Measurements from ENCODE around the gene CRACR2B. TPM values are rescaled to one million over a fixed set of nuclear protein-coding genes. Genes with fewer than 3 reads are reported as not detected.

Gene CRACR2B
- total and polyA plus RNA-seq, 2 of the 8 experiments (the other 6 are each of a cell fraction or from before 2014, with no cell fraction given) = 18.2 to 26.4 TPM

DNA sequence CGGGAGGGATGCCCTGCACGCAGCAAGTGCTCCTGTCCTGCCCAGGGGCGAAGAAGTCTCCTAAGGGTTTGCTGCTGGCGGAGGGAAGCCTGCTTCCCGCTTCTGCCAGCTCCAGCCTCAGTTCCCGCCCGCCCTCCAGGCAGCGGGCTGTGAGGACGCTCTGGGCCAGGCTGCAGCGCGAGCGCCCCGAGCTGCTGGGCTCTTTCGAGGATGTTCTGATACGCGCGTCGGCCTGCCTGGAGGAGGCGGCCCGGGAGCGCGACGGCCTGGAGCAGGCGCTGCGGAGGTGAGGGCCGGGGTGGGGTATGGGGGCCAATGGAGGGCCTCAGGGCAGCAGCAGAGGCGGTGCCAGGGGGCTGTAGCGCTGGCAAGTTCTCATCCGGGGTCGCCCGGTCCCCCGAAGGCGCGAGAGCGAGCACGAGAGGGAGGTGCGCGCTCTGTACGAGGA is 2.2 kb downstream of the CRACR2B start (continued):
- TF ChIP-seq, protein P1, sequence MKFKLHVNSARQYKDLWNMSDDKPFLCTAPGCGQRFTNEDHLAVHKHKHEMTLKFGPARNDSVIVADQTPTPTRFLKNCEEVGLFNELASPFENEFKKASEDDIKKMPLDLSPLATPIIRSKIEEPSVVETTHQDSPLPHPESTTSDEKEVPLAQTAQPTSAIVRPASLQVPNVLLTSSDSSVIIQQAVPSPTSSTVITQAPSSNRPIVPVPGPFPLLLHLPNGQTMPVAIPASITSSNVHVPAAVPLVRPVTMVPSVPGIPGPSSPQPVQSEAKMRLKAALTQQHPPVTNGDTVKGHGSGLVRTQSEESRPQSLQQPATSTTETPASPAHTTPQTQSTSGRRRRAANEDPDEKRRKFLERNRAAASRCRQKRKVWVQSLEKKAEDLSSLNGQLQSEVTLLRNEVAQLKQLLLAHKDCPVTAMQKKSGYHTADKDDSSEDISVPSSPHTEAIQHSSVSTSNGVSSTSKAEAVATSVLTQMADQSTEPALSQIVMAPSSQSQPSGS (IDR thresholded peaks at IDR 0.05; ENCODE audit: low read length) = no peak
- TF ChIP-seq SIRT6 (IDR thresholded peaks at IDR 0.05; ENCODE audit: low read length) (no peak), CREB1 (IDR thresholded peaks at IDR 0.05) (no peak; the same call in 1 of the 2 replicates), SP4 (IDR thresholded peaks at IDR 0.05; ENCODE audit: low read length) (no peak), YY1 (IDR thresholded peaks at IDR 0.05; ENCODE audit: low read depth, low read length) (no peak), CTBP2 (IDR thresholded peaks at IDR 0.05; ENCODE audit: borderline replicate concordance, insufficient read depth, insufficient read length, low read length) (peak; percentile 49), RBBP5 (IDR thresholded peaks at IDR 0.05; ENCODE audit: borderline replicate concordance, low read depth, low read length) (no peak), TEAD4 (IDR thresholded peaks at IDR 0.05; ENCODE audit: low read depth, low read length) (no peak), SIX5 (IDR thresholded peaks at IDR 0.05; ENCODE audit: low read depth, low read length) (no peak), TAF7 (optimal IDR thresholded peaks at IDR 0.05; ENCODE audit: borderline replicate concordance, low read depth, low read length) (no peak), JUN (IDR thresholded peaks at IDR 0.05; ENCODE audit: low read depth, low read length) (no peak), ASH2L (IDR thresholded peaks at IDR 0.05; ENCODE audit: low read length) (peak; percentile 12), EZH2 (IDR thresholded peaks at IDR 0.05; ENCODE audit: low read depth, low read length, severe bottlenecking) (no peak), SUZ12 (IDR thresholded peaks at IDR 0.05; ENCODE audit: low read length) (no peak), KDM4A (IDR thresholded peaks at IDR 0.05; ENCODE audit: low read depth, low read length, severe bottlenecking) (no peak), KDM5A (IDR thresholded peaks at IDR 0.05; ENCODE audit: low read length) (no peak), NRF1 (IDR thresholded peaks at IDR 0.05; ENCODE audit: low read depth, low read length) (no peak), SRF (IDR thresholded peaks at IDR 0.05; ENCODE audit: low read depth, low read length) (no peak), CHD2 (IDR thresholded peaks at IDR 0.05; ENCODE audit: low read length) (no peak), TBP (IDR thresholded peaks at IDR 0.05; ENCODE audit: low read depth, low read length) (0 out of 2 replicates have a peak, but pooled peaks have one; percentile 27), CBX8 (IDR thresholded peaks at IDR 0.05; ENCODE audit: borderline replicate concordance, low read depth, low read length) (no peak), EGR1 (IDR thresholded peaks at IDR 0.05; ENCODE audit: borderline replicate concordance, low read depth, low read length) (no peak), CHD1 (IDR thresholded peaks at IDR 0.05; ENCODE audit: low read depth, low read length) (no peak)
- TF ChIP-seq, protein P2, sequence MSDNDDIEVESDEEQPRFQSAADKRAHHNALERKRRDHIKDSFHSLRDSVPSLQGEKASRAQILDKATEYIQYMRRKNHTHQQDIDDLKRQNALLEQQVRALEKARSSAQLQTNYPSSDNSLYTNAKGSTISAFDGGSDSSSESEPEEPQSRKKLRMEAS (IDR thresholded peaks at IDR 0.05) = 0 out of 2 replicates have a peak, but pooled peaks have one; percentile 3
- TF ChIP-seq, protein P3, sequence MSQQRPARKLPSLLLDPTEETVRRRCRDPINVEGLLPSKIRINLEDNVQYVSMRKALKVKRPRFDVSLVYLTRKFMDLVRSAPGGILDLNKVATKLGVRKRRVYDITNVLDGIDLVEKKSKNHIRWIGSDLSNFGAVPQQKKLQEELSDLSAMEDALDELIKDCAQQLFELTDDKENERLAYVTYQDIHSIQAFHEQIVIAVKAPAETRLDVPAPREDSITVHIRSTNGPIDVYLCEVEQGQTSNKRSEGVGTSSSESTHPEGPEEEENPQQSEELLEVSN (IDR thresholded peaks at IDR 0.05) = peak; percentile 67; the same call in 1 of the 2 replicates

Measured in H1 (cell line).